ENCODE measurements around the gene SLC35B1. TPM values are rescaled to one million over a fixed set of nuclear protein-coding genes. Genes with fewer than 3 reads are reported as not detected.
A peak's percentile ranks its signal among the peaks of the same experiment; 100 is the strongest.

SLC35B1 gene
- total RNA-seq = 34.9 and 65.8 TPM in 2 replicates

DNA sequence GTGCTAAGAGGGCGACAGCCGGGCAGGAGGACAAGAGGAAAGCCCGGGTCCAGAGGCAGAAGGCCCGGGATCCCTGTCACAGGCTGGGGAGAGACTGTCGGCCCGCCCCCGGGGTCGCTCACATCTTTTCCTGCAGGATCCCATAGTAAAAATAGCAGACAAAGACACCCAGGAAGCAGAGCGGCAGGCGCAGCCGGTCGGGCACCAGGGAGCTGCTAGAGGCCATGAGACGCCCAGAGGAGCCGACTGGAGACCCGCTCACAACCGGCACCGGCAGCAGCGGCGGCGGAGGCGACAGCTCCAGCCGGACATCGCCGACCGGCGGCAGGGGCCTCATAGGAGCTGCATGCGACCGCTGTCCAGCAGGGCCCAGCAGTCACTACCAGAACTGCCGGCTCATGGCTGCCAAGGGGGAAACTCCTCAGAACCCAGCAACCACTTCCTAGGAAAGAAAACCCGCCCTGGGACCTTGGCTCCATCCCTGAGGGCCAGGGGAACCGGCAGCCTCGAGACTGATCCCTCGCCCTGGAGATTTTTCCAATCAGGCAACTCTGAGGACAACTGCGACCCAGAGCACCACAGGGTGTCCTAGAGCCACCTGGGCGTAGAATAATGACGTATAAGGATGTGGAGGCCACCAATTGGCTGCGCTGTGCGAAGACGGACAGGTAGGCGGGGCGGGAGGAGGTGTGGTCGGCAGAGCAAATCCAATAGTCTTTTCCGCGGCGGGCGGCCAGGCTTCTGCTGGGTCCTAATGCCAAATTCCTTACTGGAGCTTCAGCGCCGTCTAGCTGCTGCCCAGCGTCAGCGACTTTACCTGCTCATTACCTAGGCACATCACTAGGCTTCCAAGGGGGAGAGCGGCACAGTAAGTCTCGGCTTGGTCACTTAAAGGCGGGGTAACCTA, at the start of gene SLC35B1:
TSS of gene SLC35B1 (minus strand) at position 357 of the 907 bp plus-strand sequence. CDS start at position 226, 131 bp downstream.
- peak; percentile 98 for DNase-seq (ENCODE audit: low read depth)

GRCh38 chr17:49757151-49757777, 49.5 kb upstream of the SLC35B1 start:
- no peak for DNase-seq (ENCODE audit: low read depth)

GRCh38 chr17:49756323-49757150, 48.8 kb upstream of the SLC35B1 start:
- no peak for DNase-seq (ENCODE audit: low read depth)

DNA sequence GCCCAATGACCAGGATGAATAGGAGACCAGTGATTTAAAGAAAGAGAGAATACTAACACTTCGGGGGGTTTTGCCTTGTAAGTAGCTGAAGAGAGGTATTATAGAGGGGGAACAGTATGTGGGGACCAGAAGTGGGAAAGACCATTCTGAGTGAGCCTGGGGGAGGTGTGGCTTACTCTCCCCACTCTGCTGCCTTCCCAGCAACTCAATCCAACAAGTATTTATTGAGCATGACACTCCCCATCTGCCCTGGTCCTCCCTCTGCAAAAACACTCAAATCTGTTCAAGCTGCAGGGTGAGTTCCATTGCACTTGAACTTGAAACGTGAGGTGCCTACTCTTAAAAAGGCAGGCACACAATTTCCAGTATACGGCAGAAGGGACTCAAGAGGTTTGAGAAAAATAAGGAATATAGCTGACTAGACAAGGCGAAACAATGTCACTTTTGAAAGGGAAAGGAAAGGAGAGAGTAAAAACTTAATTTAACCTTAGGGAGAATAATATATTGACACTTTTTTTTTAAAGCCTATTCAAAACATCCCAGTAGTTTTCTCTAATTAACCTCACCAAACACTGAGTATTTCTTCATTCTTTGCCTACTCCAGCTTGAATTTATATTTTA, 48.0 kb upstream of the SLC35B1 start:
- DNase-seq (ENCODE audit: low read depth) = no peak

- DNase-seq (ENCODE audit: low read depth) = no peak
These were observed 46.2 kb upstream of the SLC35B1 start for GRCh38 chr17:49753959-49754391.

- no peak for DNase-seq (ENCODE audit: low read depth)
These were observed 44.7 kb upstream of the SLC35B1 start for GRCh38 chr17:49752508-49752907.

- DNase-seq (ENCODE audit: low read depth) = no peak
These were observed 42.0 kb upstream of the SLC35B1 start for GRCh38 chr17:49749730-49750129.

- peak; percentile 85 for DNase-seq (ENCODE audit: low read depth)
These were observed 41.0 kb upstream of the SLC35B1 start for GRCh38 chr17:49748791-49749190.

- no peak for DNase-seq (ENCODE audit: low read depth)
These were observed 40.5 kb upstream of the SLC35B1 start for GRCh38 chr17:49748223-49748622.

- DNase-seq (ENCODE audit: low read depth) = no peak
These were observed 39.9 kb upstream of the SLC35B1 start for GRCh38 chr17:49747632-49748031.

GRCh38 chr17:49746791-49747490, 39.2 kb upstream of the SLC35B1 start:
- DNase-seq (ENCODE audit: low read depth) = peak; percentile 32

GRCh38 chr17:49745175-49746139, 37.7 kb upstream of the SLC35B1 start:
- no peak for DNase-seq (ENCODE audit: low read depth)

DNA sequence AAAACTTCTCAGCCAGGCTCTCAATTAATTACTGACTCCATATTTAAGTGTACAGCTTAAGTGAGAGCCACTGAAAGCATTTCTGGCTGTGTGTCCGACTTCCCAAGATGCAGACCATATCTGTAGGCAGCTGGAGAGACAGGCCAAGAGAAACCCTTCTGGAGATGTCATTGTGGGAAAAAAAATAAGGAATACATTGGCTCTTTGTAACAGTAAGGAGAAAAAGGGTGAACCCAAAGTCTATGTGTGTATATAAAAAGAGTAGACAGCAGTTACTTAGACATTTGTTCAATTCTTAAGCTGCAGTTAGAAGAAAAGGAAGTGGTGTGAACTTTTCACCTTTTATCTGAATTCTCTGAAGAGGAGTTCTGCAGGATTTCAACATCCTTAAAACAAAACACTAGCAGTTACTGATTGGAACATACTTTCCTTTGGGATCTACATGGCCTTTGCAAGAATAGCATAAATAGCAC, 34.4 kb upstream of the SLC35B1 start:
- DNase-seq (ENCODE audit: low read depth) = peak; percentile 16

DNA sequence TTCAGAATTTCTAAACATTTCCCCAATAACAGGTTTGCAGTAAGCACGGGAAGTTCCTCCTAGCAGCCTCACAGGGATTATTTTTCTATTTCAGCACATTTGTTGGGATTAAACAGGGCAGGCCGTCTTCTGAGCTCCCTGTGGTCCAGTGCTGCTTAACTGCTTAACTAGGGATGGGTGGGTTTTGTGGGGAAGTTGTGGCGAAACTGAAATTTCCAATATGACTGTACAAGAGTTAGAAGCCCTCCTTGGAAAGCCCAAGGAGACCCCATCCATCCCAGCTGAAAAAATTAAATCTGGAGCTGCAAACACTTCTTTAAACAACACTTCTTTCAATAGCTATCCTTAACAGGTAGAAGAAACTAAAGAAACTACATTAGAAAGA, 33.9 kb upstream of the SLC35B1 start:
- no peak for DNase-seq (ENCODE audit: low read depth)

DNA sequence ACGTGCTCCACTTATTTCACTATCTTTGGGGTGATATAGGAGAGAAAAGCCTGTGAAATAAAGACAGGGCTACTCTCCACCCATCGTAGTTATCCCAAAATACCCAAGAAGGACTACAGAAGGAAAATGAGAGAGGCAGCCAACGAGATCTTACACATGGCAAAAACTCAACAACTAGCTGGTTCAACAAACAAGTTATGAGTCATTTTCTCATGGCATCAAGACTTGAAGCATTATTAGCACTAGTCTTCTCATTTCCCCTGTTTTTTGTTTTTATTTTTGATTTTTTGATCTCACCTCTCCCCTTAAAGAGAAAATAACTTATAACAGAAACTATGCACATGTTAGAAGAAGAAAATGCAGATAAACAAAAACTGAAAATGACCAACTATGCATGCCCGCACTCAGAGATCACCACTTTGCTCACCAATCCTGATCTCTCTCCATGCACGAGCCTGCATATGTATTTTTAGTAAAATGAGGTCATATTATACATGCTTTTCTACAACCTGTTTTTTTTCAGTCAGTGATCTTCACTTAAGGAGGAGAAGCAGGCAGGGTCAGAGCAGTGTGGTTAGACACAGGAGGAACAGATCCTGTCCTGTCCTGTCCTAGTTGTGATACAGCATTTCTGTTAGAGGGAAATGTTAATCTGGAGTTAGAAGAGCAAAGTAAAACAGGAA, 33.4 kb upstream of the SLC35B1 start:
- peak; percentile 9 for DNase-seq (ENCODE audit: low read depth)

DNA sequence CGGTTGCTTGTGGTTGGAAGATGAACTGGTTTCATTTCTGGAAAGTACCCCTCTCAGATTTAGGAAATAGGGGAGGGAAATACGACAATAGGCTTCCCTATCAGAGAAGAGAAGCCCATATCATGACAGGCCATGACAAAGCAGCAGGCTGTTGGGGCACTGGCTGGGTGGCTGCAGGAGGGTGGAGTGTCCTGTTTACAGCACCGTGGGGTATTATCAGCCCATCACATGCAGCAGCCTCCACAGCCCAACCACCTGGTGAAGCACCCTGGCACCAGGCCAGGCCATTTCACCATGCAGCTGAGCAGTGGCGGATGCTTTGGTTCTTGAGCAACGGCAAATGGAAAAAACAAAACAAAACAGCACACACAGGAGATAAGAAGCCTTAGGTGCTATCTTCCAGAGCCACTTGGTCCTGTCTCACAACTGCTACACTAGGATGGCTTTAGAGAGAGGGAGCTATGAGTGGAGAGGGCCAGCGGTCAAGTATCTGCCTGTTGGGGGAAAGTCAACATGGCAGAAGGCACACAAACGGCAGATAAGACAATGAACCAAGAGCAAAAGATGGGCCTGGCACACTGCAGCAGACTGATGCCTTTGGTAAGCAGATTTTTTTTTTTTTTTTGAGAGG, 32.0 kb upstream of the SLC35B1 start:
- peak; percentile 25 for DNase-seq (ENCODE audit: low read depth)

DNA sequence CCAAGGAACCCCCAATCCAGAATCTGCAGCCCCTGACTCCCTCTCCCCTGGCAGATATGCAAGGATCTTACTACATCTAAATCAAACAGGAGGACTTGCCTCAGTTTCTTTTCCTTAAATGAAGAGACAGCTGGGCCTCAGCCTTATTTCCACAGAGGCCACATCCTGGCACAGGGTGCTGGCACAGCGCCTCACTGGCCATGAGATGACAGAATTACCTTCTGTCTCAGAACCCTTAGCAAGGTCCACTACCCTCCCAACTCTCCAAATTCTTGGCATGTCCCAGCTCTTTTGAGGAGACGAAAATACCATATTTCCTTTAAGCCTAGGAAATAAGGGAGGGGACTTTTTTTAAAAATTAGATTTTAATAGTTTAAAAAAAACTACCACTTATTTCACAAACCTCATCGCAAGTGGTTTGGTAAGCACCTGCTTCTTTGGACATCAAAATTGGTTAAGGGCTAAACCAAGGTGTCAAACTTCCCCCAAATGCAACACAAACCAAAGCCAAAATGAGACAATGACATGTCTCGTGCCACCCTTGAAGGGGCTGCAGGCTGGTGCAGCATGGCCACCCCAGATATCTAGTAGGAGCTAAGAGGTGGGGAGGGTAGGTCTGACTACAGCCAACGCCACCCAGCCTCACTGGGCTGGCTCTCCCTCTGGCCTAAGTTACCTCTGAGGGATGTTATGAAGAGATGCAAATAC, 30.8 kb upstream of the SLC35B1 start:
- DNase-seq (ENCODE audit: low read depth) = no peak

Data from renal cortical epithelial cell (primary cell).